ENCODE measurements around the gene HLA-DPA1. TPM values are rescaled to one million over a fixed set of nuclear protein-coding genes. Genes with fewer than 3 reads are reported as not detected.

HLA-DPA1 gene
- total and polyA plus RNA-seq, 4 donors: 96.2 to 321 (median 145) TPM

DNA sequence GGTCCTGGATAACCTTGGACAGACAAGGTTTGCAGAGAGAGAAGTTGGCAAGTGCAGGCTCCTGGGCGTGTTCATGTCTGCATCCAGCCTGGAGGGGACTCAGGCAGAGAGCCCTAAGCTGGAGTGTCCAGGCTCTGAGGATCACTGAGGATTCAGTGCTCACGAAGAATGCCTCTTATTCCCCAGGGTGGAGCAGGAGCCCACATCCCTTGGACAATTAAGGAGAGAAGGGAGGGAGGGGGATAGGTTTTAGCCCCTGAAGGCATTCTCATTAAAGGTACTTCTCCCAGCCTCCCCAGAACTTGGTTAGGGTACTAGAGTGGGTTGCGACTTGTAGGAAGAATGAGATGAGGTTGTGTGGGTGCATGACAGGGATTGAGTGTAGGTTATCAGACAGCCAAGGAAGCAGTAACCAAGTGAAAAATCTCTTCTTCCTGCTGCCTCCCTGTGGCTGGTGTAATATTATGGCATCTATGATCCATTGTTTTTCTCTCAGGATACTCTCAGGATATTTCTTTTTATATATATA lies 3.0 kb upstream of the HLA-DPA1 start:
- 20 to 29% methylated on average over 3 of the region's 3 CpGs for WGBS, 2 donors
- no peak for ATAC-seq (ENCODE audit: insufficient read depth, low FRiP score)
- no peak for DNase-seq

GRCh38 chr6:33075568-33076405 lies 2.3 kb upstream of the HLA-DPA1 start, which contains the start of gene HLA-DPB1:
Gene HLA-DPB1 (plus strand): TSS chr6:33075990. CDS start chr6:33076042, 52 bp downstream.
- no peak within 1 kb of the TSS for H3K9ac ChIP-seq (ENCODE audit: insufficient read depth in 1 of 2, low read length in 2 of 2)
- peak in 2 of 3 donors; percentile 52 to 61 for DNase-seq

More for the DNA sequence above, 3.0 kb upstream of the HLA-DPA1 start:
- Histone ChIP-seq H3K9me3 (ENCODE audit: control insufficient read depth in 4 of 4, insufficient read depth in 3 of 4, low read length in 3 of 4) (no peaks in the 10 kb centered on the region), H3K4me3 (peak overlapping the region; percentile 49), H3K27ac (ENCODE audit: low read depth in 1 of 2, low read length in 1 of 2) (peak overlapping the region in 1 of 2 donors; percentile 91), H3K36me3 (ENCODE audit: control insufficient read depth in 4 of 4, insufficient read depth in 4 of 4, low read length in 4 of 4) (peaks cover 0 to 2% (median 0%) of the 10 kb centered on the region in 4 donors), H3K27me3 (ENCODE audit: control insufficient read depth in 3 of 3, insufficient read depth in 3 of 3, low read length in 2 of 3) (peaks cover 0 to 17% (median 0%) of the 10 kb centered on the region in 3 donors), H3K4me1 (ENCODE audit: control insufficient read depth in 5 of 5, insufficient read depth in 5 of 5, low read length in 5 of 5) (peaks cover 0 to 10% (median 0%) of the 10 kb centered on the region in 5 donors), H3K9ac (ENCODE audit: insufficient read depth in 1 of 2, low read length in 2 of 2) (no peak overlapping the region)
- TF ChIP-seq, protein P1, sequence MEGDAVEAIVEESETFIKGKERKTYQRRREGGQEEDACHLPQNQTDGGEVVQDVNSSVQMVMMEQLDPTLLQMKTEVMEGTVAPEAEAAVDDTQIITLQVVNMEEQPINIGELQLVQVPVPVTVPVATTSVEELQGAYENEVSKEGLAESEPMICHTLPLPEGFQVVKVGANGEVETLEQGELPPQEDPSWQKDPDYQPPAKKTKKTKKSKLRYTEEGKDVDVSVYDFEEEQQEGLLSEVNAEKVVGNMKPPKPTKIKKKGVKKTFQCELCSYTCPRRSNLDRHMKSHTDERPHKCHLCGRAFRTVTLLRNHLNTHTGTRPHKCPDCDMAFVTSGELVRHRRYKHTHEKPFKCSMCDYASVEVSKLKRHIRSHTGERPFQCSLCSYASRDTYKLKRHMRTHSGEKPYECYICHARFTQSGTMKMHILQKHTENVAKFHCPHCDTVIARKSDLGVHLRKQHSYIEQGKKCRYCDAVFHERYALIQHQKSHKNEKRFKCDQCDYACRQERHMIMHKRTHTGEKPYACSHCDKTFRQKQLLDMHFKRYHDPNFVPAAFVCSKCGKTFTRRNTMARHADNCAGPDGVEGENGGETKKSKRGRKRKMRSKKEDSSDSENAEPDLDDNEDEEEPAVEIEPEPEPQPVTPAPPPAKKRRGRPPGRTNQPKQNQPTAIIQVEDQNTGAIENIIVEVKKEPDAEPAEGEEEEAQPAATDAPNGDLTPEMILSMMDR (IDR thresholded peaks at IDR 0.05; ENCODE audit: control extremely low read depth, extremely low read depth): no peak

GRCh38 chr6:33075208-33075567 lies 1.7 kb upstream of the HLA-DPA1 start:
- H3K4me3 ChIP-seq: no peak overlapping the region
- no peak for DNase-seq
- H3K27me3 ChIP-seq (ENCODE audit: control insufficient read depth in 3 of 3, insufficient read depth in 3 of 3, low read length in 2 of 3): peaks cover 0 to 21% (median 0%) of the 10 kb centered on the region in 3 donors
- 87 to 95% methylated on average over 4 of the region's 4 CpGs for WGBS, 2 donors
- ATAC-seq (ENCODE audit: insufficient read depth, low FRiP score): no peak
- peaks cover 0 to 7% (median 0%) of the 10 kb centered on the region in 5 donors for H3K4me1 ChIP-seq (ENCODE audit: control insufficient read depth in 5 of 5, insufficient read depth in 5 of 5, low read length in 5 of 5)
- H3K27ac ChIP-seq (ENCODE audit: low read depth in 1 of 2, low read length in 1 of 2): peak overlapping the region in 1 of 2 donors; percentile 85
- no peak overlapping the region for H3K9ac ChIP-seq (ENCODE audit: insufficient read depth in 1 of 2, low read length in 2 of 2)
- H3K9me3 ChIP-seq (ENCODE audit: control insufficient read depth in 4 of 4, insufficient read depth in 3 of 4, low read length in 3 of 4): no peaks in the 10 kb centered on the region
- peaks cover 0 to 2% (median 0%) of the 10 kb centered on the region in 4 donors for H3K36me3 ChIP-seq (ENCODE audit: control insufficient read depth in 4 of 4, insufficient read depth in 4 of 4, low read length in 4 of 4)
- TF ChIP-seq, protein P1 (IDR thresholded peaks at IDR 0.05; ENCODE audit: control extremely low read depth, extremely low read depth): no peak

More at GRCh38 chr6:33075568-33076405, 2.3 kb upstream of the HLA-DPA1 start, which contains the start of gene HLA-DPB1:
- H3K9me3 ChIP-seq (ENCODE audit: control insufficient read depth in 4 of 4, insufficient read depth in 3 of 4, low read length in 3 of 4): no peaks in the 10 kb centered on the region
- peaks cover 0 to 2% (median 0%) of the 10 kb centered on the region in 4 donors for H3K36me3 ChIP-seq (ENCODE audit: control insufficient read depth in 4 of 4, insufficient read depth in 4 of 4, low read length in 4 of 4)
- peak; percentile 86 for ATAC-seq (ENCODE audit: insufficient read depth, low FRiP score)
- WGBS, 2 donors: 15 to 22% methylated on average over 10 of the region's 10 CpGs
- TF ChIP-seq, protein P1 (IDR thresholded peaks at IDR 0.05; ENCODE audit: control extremely low read depth, extremely low read depth): no peak
- H3K4me3 ChIP-seq: peak within 1 kb of the TSS; percentile 49
- peak within 1 kb of the TSS in 1 of 2 donors; percentile 91 for H3K27ac ChIP-seq (ENCODE audit: low read depth in 1 of 2, low read length in 1 of 2)
- peaks cover 0 to 7% (median 0%) of the 10 kb centered on the region in 5 donors for H3K4me1 ChIP-seq (ENCODE audit: control insufficient read depth in 5 of 5, insufficient read depth in 5 of 5, low read length in 5 of 5)
- H3K27me3 ChIP-seq (ENCODE audit: control insufficient read depth in 3 of 3, insufficient read depth in 3 of 3, low read length in 2 of 3): peaks cover 0 to 18% (median 0%) of the 10 kb centered on the region in 3 donors

All from lung (tissue), 12 donors.